ENCODE measurements around the gene EZR.

Gene EZR

GRCh38 chr6:158758941-158759479 lies 60.2 kb downstream of the EZR start:
- DNase-seq = no peak

- no peak for DNase-seq
Measured at GRCh38 chr6:158758451-158758860, 60.7 kb downstream of the EZR start.

- no peak for DNase-seq
Measured at GRCh38 chr6:158757753-158758090, 61.4 kb downstream of the EZR start.

GRCh38 chr6:158756977-158757752 lies 62.0 kb downstream of the EZR start:
- DNase-seq = no peak

- DNase-seq = no peak
Measured at GRCh38 chr6:158756126-158756525, 63.0 kb downstream of the EZR start.

- DNase-seq = no peak
Measured at GRCh38 chr6:158755636-158756035, 63.5 kb downstream of the EZR start.

GRCh38 chr6:158754738-158755137 lies 64.4 kb downstream of the EZR start:
- DNase-seq = no peak

- DNase-seq = no peak
Measured at GRCh38 chr6:158753811-158754210, 65.4 kb downstream of the EZR start.

- DNase-seq = peak; percentile 32
Measured at GRCh38 chr6:158752613-158753012, 66.6 kb downstream of the EZR start.

- DNase-seq = no peak
Measured at GRCh38 chr6:158751921-158752320, 67.2 kb downstream of the EZR start.

GRCh38 chr6:158751224-158751623 lies 67.9 kb downstream of the EZR start:
- DNase-seq = no peak

GRCh38 chr6:158744986-158745430 lies 74.2 kb downstream of the EZR start:
- no peak for DNase-seq

GRCh38 chr6:158743033-158743651 lies 76.0 kb downstream of the EZR start:
- no peak for DNase-seq

- DNase-seq = no peak
Measured at GRCh38 chr6:158739673-158740072, 79.5 kb downstream of the EZR start.

- DNase-seq = no peak
Measured at GRCh38 chr6:158737710-158738615, 81.2 kb downstream of the EZR start.

- DNase-seq = no peak
Measured at GRCh38 chr6:158737082-158737709, 82.0 kb downstream of the EZR start.

- no peak for DNase-seq
Measured at GRCh38 chr6:158735009-158735408, 84.2 kb downstream of the EZR start.

GRCh38 chr6:158730541-158730907 lies 88.6 kb downstream of the EZR start:
- no peak for DNase-seq

- no peak for DNase-seq
Measured at GRCh38 chr6:158729906-158730540, 89.1 kb downstream of the EZR start.

GRCh38 chr6:158725704-158726103 lies 93.5 kb downstream of the EZR start:
- DNase-seq = no peak

GRCh38 chr6:158722176-158722729 lies 96.9 kb downstream of the EZR start:
- DNase-seq = no peak
